WTC11 (cell line): ENCODE measurements around the gene CCDC183.

Source experiments
- EMX1 ChIP-seq: fragments of 250-450 bp; sonication (Bioruptor Pico); IDR thresholded peaks from 2 replicates; pipeline ENCODE4 v1.8.0; 2021; ENCODE audit warnings: mild to moderate bottlenecking
- ESRRA ChIP-seq: sonication (generic); formaldehyde crosslinking; IDR thresholded peaks from 2 replicates; pipeline ENCODE4 v1.8.1; 2022; ENCODE audit warnings: mild to moderate bottlenecking, missing genetic modification reagents, borderline replicate concordance
- ETV6 ChIP-seq: sonication (generic); formaldehyde crosslinking; IDR thresholded peaks from 2 replicates; pipeline ENCODE4 v1.8.1; 2022; ENCODE audit warnings: mild to moderate bottlenecking, missing genetic modification reagents
- GRHL2 ChIP-seq: fragments of 250-450 bp; sonication (Bioruptor Pico); IDR thresholded peaks from 2 replicates; pipeline ENCODE4 v1.8.0; 2022; ENCODE audit warnings: mild to moderate bottlenecking, moderate library complexity; ENCODE audit not compliant: insufficient replicate concordance, severe bottlenecking
- NR1H2 ChIP-seq: sonication (generic); formaldehyde crosslinking; IDR thresholded peaks from 2 replicates; pipeline ENCODE4 v1.9.0; 2021; ENCODE audit warnings: mild to moderate bottlenecking, moderate library complexity, missing genetic modification reagents
- SMAD3 ChIP-seq: sonication (generic); formaldehyde crosslinking; IDR thresholded peaks from 2 replicates; pipeline ENCODE4 v1.8.0; 2022; ENCODE audit warnings: missing genetic modification reagents, mild to moderate bottlenecking, borderline replicate concordance
- TCF7 ChIP-seq: sonication (generic); formaldehyde crosslinking; IDR thresholded peaks from 2 replicates; pipeline ENCODE4 v1.8.0; 2022; ENCODE audit warnings: mild to moderate bottlenecking, low read depth, missing genetic modification reagents, moderate library complexity
- TP53 ChIP-seq: sonication (generic); formaldehyde crosslinking; IDR thresholded peaks from 2 replicates; pipeline ENCODE4 v1.8.1; 2023; ENCODE audit warnings: mild to moderate bottlenecking, missing genetic modification reagents
- TF ChIP-seq, protein P1 (sequence below): fragments of 200-600 bp; IDR thresholded peaks from 2 replicates; pipeline ENCODE4 v1.8.0; 2022; ENCODE audit warnings: antibody characterized with exemption
- TF ChIP-seq, protein P2 (sequence below): sonication (generic); formaldehyde crosslinking; IDR thresholded peaks from 2 replicates; pipeline ENCODE4 v1.8.1; 2023; ENCODE audit warnings: mild to moderate bottlenecking, missing genetic modification reagents, moderate library complexity
- TF ChIP-seq, protein P3 (sequence below): fragments of 250-450 bp; sonication (Bioruptor Pico); IDR thresholded peaks from 2 replicates; pipeline ENCODE4 v1.9.0; 2021; ENCODE audit warnings: mild to moderate bottlenecking
- TF ChIP-seq, protein P4 (sequence below): sonication (generic); formaldehyde crosslinking; IDR thresholded peaks from 2 replicates; pipeline ENCODE4 v1.8.1; 2023; ENCODE audit warnings: mild to moderate bottlenecking, missing genetic modification reagents, borderline replicate concordance

DNA sequence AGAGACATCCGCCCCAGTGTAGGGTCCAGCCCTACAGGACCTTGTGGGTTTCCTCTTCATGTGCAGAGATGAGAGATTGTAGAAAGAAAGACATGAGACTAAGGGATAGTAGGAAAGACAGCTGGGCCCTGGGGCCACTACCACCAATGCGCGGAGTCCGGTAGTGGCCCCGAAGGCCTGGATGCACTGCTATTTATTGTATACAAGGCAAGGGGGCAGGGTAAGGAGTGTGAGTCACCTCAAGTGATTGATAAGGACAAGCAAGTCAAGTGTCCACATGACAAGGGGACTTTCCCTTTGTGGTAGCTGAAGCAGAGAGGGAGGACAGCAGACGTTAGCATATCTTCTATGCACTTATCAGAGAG lies 11.2 kb upstream of the CCDC183 start:
- no peak for TF ChIP-seq SMAD3 (CRISPR knock-in tag)
- TF ChIP-seq NR1H2 (CRISPR knock-in tag), result no peak
- TF ChIP-seq, protein P1, sequence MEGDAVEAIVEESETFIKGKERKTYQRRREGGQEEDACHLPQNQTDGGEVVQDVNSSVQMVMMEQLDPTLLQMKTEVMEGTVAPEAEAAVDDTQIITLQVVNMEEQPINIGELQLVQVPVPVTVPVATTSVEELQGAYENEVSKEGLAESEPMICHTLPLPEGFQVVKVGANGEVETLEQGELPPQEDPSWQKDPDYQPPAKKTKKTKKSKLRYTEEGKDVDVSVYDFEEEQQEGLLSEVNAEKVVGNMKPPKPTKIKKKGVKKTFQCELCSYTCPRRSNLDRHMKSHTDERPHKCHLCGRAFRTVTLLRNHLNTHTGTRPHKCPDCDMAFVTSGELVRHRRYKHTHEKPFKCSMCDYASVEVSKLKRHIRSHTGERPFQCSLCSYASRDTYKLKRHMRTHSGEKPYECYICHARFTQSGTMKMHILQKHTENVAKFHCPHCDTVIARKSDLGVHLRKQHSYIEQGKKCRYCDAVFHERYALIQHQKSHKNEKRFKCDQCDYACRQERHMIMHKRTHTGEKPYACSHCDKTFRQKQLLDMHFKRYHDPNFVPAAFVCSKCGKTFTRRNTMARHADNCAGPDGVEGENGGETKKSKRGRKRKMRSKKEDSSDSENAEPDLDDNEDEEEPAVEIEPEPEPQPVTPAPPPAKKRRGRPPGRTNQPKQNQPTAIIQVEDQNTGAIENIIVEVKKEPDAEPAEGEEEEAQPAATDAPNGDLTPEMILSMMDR, result no peak
- TF ChIP-seq TCF7 (CRISPR knock-in tag), result no peak
- TF ChIP-seq, protein P2, sequence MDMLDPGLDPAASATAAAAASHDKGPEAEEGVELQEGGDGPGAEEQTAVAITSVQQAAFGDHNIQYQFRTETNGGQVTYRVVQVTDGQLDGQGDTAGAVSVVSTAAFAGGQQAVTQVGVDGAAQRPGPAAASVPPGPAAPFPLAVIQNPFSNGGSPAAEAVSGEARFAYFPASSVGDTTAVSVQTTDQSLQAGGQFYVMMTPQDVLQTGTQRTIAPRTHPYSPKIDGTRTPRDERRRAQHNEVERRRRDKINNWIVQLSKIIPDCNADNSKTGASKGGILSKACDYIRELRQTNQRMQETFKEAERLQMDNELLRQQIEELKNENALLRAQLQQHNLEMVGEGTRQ (CRISPR knock-in tag), result no peak
- TF ChIP-seq ESRRA (CRISPR knock-in tag), result no peak
- TF ChIP-seq GRHL2 (CRISPR knock-in tag), result no peak
- TF ChIP-seq, protein P3, sequence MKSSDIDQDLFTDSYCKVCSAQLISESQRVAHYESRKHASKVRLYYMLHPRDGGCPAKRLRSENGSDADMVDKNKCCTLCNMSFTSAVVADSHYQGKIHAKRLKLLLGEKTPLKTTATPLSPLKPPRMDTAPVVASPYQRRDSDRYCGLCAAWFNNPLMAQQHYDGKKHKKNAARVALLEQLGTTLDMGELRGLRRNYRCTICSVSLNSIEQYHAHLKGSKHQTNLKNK (CRISPR knock-in tag), result no peak
- TF ChIP-seq ETV6 (CRISPR knock-in tag), result no peak
- TF ChIP-seq EMX1 (CRISPR knock-in tag), result no peak
- TF ChIP-seq, protein P4, sequence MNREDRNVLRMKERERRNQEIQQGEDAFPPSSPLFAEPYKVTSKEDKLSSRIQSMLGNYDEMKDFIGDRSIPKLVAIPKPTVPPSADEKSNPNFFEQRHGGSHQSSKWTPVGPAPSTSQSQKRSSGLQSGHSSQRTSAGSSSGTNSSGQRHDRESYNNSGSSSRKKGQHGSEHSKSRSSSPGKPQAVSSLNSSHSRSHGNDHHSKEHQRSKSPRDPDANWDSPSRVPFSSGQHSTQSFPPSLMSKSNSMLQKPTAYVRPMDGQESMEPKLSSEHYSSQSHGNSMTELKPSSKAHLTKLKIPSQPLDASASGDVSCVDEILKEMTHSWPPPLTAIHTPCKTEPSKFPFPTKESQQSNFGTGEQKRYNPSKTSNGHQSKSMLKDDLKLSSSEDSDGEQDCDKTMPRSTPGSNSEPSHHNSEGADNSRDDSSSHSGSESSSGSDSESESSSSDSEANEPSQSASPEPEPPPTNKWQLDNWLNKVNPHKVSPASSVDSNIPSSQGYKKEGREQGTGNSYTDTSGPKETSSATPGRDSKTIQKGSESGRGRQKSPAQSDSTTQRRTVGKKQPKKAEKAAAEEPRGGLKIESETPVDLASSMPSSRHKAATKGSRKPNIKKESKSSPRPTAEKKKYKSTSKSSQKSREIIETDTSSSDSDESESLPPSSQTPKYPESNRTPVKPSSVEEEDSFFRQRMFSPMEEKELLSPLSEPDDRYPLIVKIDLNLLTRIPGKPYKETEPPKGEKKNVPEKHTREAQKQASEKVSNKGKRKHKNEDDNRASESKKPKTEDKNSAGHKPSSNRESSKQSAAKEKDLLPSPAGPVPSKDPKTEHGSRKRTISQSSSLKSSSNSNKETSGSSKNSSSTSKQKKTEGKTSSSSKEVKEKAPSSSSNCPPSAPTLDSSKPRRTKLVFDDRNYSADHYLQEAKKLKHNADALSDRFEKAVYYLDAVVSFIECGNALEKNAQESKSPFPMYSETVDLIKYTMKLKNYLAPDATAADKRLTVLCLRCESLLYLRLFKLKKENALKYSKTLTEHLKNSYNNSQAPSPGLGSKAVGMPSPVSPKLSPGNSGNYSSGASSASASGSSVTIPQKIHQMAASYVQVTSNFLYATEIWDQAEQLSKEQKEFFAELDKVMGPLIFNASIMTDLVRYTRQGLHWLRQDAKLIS (CRISPR knock-in tag), result no peak
- TF ChIP-seq TP53 (CRISPR knock-in tag), result no peak
